ENCODE measurements around the gene SMG7.

The SMG7 gene

GRCh38 chr1:183506561-183506960 lies 34.3 kb downstream of the SMG7 start:
- no peak for DNase-seq (ENCODE audit: extremely low read depth in 1 of 2, low read depth in 1 of 2)

GRCh38 chr1:183508694-183509093 lies 36.4 kb downstream of the SMG7 start:
- DNase-seq (ENCODE audit: extremely low read depth in 1 of 2, low read depth in 1 of 2) = no peak

DNA sequence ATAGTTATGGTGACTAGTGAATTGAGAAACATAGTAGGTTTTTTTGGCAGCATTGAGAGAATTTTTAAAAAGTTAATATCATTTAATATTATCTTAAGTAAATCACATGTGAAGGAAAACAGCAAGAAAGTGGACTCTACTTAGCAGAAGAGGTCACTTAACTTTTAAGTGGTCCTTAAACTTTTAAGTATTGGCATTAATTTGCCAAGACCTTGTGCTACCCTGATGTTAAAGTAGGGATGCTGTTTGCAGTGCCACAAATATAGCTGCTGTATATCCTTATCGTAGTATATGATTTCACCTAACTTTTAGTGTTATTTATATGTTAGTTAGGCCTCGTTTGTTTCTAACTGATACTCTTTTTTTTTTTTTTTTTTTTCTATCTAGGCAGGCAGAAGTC lies 40.2 kb downstream of the SMG7 start:
- no peak for DNase-seq (ENCODE audit: extremely low read depth in 1 of 2, low read depth in 1 of 2)

- DNase-seq (ENCODE audit: extremely low read depth in 1 of 2, low read depth in 1 of 2) = no peak
Measured at GRCh38 chr1:183514235-183514634, 41.9 kb downstream of the SMG7 start.

DNA sequence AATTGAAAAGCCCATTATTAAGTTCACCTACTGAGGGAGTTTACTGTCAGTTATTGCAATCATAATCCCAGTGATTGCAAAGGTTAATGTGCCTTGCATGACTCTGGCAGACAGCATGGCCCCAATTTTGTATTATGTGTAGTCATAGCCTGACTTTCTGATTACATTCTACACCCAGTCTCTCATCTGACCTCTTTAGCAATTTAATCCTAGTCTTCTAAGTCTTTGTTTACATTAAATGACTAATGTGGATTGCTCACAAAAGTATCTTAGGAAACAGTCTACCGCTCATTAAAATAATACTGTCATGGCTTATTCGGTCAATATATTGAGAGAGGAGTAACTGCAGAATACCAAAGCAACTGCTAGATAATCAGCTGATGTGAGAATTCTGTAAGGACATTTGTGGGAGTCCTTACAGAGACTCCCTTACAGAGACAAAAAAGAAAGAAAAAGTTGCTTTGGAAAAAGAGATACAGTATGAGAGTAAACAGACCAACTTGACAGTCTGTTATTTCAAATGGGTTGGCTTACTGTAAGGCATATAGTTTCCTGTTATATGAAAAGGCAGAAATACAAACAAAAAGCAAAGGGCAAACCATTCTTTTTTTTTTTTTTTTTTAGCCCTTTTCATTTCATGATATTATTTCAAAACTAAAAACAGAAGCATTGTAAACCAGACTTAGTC lies 42.8 kb downstream of the SMG7 start:
- DNase-seq (ENCODE audit: extremely low read depth in 1 of 2, low read depth in 1 of 2) = no peak

DNA sequence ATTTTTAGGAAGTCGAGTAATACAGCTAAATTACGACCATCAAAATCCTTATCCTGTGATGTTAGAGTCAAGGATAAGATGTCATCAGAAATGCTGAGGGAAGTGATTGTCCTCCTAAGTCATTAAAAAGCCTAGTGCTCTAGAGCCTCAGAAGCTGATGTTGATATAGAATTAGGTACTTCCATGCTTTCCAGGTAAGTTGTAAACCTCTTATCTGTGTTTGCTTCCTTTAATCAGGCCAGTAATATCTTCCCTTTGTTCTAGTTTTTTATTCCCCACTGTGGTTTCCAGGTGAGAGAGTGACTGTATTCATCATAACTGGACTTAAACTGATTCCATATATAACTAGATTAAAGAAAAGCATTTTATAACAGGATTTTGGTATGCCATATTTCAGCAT lies 44.4 kb downstream of the SMG7 start:
- no peak for DNase-seq (ENCODE audit: extremely low read depth in 1 of 2, low read depth in 1 of 2)

DNA sequence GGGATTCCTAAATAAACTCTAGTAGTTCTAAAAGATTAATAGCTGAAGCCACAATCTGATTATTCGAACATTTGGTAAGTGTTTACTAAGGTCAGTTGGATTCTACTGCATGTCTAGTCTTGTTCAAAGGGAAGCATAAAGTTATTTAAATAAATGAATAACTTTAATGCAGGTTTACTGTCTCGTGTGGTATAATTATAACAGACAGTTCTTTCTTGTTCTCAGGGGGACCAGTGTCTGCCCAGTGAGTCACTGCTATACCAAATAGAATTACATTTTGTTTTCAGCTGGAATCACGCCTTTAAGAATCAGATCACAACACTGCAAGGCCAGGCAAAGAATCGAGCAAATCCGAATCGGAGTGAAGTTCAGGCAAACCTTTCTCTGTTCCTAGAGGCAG lies 45.1 kb downstream of the SMG7 start:
- no peak for DNase-seq (ENCODE audit: extremely low read depth in 1 of 2, low read depth in 1 of 2)

DNA sequence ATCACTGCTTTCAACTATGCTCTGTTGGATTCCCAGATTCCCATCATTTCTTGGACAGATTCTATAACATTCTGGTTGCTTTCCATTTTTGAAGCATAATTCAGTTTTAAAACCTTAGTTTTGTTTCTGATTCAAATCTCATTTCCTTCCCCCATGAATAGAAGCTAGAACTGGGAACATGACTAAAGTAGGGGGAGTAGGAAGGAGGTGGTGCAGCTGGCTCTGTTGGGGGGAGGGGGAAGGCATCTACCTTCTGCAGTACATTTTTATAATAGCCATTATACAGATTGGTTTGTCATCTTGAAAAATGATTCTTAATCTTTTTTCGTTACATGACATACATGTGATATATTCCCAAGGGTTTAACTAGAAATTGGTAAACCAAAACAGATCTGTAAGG lies 48.1 kb downstream of the SMG7 start:
- no peak for DNase-seq (ENCODE audit: extremely low read depth in 1 of 2, low read depth in 1 of 2)

DNA sequence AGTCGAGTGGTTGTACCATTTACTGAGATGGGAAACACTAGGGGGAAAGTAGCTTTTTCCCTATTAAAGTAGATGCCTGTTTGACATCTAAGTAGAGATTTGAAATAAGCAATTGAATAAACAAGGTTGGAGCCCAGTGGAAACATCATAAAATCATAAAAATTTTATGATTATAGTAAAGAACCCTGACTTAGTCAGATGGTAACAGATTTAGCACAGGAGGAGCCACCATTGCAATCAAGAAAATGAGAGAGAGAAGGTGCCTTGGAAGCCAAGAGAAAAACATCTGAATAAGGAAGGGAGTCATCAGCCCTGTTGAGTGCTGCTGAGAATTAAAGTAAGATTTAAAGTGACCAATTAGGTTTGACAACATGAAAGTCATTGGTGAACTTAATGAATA lies 49.8 kb downstream of the SMG7 start:
- no peak for DNase-seq (ENCODE audit: extremely low read depth in 1 of 2, low read depth in 1 of 2)

DNA sequence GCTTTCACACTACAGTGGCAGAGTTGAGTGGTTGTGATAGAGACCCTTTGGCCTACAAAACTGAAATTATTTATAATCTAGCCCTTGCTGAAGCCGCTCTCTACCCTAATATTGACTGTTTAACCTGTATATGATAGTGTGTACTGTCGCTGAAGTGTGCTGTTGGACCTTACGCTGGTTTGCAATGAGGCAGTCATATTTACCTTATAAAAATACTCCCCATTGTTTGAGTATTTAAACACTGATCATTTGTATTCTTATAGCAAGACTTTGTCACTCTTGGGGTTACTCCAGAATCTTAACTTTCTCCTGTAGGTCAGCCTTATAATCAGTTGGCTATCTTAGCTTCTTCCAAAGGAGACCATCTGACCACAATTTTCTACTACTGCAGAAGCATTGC lies 56.3 kb downstream of the SMG7 start:
- no peak for DNase-seq (ENCODE audit: extremely low read depth in 1 of 2, low read depth in 1 of 2)

DNA sequence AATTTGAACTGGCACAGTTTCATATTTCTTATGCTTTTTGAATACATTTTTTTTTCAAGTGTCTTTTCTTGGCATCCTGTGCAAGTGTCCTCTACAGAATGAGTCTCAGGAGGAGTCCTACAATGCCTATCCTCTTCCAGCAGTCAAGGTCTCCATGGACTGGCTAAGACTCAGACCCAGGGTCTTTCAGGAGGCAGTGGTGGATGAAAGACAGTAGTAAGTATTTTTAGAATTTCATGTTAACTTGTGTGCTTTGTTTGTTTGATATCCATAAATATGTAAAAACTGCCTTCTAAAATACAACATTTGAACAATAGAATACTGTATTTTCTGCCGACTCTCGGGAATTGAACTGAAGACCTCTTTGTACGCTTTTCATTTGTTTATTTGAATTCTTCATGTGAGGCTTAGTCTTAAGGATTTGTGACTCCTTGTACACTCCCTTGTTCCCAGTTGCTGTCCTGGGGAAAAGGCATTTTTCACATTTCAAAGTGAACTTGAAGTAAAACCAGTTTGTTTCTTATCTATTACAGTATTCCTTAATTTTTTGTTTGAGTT lies 61.4 kb downstream of the SMG7 start:
- no peak for DNase-seq (ENCODE audit: extremely low read depth in 1 of 2, low read depth in 1 of 2)

DNA sequence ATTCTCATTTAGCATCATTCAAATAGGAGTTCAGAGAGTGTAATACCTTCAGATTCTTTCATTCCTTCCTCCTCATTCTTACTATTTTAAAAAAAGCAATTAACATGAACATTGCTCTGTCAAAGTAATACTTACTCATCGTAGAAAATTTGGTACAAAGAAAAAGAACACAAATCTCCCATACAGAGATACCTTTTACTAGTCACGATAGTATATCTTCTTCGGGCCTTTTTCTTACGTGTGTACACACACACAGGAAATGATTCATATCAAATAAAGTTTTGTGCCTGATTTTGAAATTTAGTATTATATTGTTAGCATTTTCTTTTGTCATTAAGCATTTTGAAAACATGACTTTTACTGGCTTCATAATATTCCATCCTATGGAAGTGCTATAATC lies 65.1 kb downstream of the SMG7 start:
- DNase-seq (ENCODE audit: extremely low read depth in 1 of 2, low read depth in 1 of 2) = no peak

DNA sequence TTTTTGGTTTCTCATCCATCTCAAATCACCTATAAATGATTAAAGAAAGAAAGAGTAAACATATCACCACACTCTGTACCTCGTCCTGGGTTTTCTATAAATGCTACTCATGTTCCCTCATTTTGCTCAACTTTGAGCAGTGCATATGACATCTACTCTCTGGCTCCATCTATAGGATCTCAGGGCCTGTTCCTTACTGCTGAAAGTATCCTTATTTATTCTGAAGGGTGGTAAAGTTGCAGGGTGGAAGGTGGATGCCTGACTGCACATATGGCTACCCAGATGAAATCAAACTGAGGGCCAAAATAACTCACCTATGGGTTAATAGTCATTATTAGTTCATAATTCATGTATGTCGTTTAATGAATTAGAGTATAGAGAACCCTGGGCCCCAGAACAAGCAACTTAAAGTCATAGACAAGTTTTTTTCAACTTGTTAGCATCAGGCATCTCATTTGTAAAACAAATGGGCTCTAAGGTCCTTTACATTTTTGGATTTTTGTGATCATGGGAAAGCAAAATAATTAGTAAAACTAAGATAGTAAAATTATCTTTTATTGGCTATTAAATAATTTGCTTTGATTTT lies 71.4 kb downstream of the SMG7 start:
- DNase-seq (ENCODE audit: extremely low read depth in 1 of 2, low read depth in 1 of 2) = no peak

GRCh38 chr1:183544598-183545297 lies 72.4 kb downstream of the SMG7 start:
- no peak for DNase-seq (ENCODE audit: extremely low read depth in 1 of 2, low read depth in 1 of 2)

GRCh38 chr1:183546427-183546826 lies 74.1 kb downstream of the SMG7 start:
- DNase-seq (ENCODE audit: extremely low read depth in 1 of 2, low read depth in 1 of 2) = no peak

GRCh38 chr1:183548116-183548515 lies 75.8 kb downstream of the SMG7 start:
- no peak for DNase-seq (ENCODE audit: extremely low read depth in 1 of 2, low read depth in 1 of 2)

DNA sequence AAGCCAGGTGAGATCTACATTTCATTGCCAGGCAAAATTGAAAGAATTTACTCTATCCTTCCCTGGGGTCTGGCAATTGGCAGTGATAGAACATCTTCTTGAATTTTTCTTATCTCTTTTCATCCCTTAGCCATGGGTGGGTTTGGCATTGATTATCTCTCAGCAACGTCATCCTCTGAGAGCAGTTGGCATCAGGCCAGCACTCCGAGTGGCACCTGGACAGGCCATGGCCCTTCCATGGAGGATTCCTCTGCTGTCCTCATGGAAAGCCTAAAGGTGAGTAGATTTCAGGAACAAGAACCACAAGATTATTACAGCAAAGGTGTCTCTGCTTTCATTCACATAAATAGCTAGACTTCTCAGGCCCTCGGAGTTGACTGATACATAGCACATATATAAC lies 78.6 kb downstream of the SMG7 start:
- DNase-seq (ENCODE audit: extremely low read depth in 1 of 2, low read depth in 1 of 2) = no peak

DNA sequence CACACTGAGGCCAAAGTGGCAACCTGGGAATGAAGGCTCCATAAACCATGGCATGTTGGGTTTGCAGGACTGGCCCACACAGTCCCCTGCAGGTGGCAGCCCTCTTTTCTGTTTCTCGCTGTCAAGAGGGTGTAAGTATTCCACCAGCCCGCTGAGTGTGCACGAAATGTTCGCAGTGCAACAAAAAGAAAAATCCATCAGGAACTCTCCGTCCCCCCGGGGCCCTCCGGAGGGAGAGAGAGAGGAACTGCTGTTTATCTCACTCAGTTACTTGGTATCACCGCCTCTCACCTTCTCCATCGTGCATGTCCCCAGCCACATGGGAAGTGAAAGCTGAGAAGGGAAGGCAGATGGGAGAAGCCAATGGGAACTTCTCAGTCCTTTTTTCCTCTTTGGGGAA lies 79.6 kb downstream of the SMG7 start:
- no peak for DNase-seq (ENCODE audit: extremely low read depth in 1 of 2, low read depth in 1 of 2)

GRCh38 chr1:183552441-183552840 lies 80.1 kb downstream of the SMG7 start:
- DNase-seq (ENCODE audit: extremely low read depth in 1 of 2, low read depth in 1 of 2) = no peak

DNA sequence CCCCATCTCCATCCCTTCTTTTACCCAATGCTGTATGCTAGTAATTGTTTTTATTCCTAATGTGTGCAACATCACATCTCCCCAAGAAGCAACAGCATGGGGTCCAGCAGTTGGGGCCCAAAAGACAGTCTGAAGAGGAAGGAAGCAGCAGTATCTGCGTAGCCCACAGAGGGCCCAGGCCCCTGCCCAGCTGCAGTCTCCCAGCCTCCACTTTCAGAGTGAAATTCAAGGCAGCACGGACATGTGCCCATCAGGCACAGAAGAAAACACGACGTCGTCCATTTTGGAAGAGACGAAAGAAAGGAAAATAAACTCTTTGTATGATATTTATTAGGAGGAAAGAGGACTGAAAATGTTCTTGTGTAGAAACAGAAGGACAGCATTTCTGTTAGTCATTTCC lies 80.6 kb downstream of the SMG7 start:
- DNase-seq (ENCODE audit: extremely low read depth in 1 of 2, low read depth in 1 of 2) = no peak

GRCh38 chr1:183553331-183553730 lies 81.0 kb downstream of the SMG7 start:
- DNase-seq (ENCODE audit: extremely low read depth in 1 of 2, low read depth in 1 of 2) = no peak

DNA sequence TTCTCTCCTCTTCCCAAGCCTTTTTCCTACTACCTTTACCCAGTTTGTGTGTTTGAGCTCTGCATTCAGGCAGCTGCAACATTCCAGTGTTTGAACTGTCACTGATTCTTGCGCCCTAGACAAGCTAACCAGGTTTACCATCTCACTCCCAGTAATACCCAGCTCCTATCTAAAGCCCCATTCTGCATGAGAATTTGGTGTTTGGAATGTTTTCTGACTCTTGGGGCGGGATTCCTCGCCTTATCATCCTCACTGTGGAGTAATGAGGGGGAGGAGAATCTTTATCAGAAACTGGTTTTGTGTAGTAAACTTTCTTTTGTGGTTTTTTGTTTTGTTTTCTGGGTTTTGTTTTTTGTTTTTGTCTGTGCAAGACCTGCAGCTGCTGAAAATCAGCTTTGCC lies 81.5 kb downstream of the SMG7 start:
- no peak for DNase-seq (ENCODE audit: extremely low read depth in 1 of 2, low read depth in 1 of 2)
